IPS-20b (cell line): ENCODE data around the gene IGSF23.

Experiments
- H3K27ac ChIP-seq: one replicate; pipeline ENCODE4 v1.5.1; 2013; ENCODE audit warnings: low read length
- H3K27me3 ChIP-seq: 2 replicates; pipeline ENCODE4 v1.6.1; 2013; ENCODE audit warnings: mild to moderate bottlenecking, low read length, inconsistent platforms; ENCODE audit not compliant: insufficient read depth
- H3K36me3 ChIP-seq: 2 replicates; pipeline ENCODE4 v1.6.1; 2013; ENCODE audit warnings: low read depth, mild to moderate bottlenecking, inconsistent platforms, low read length, moderate library complexity; ENCODE audit not compliant: insufficient read depth
- H3K4me1 ChIP-seq: 2 replicates; pipeline ENCODE4 v1.6.1; 2013; ENCODE audit warnings: mild to moderate bottlenecking, control low read depth, inconsistent platforms, low read length, moderate library complexity; ENCODE audit not compliant: insufficient read depth
- H3K4me3 ChIP-seq: 2 replicates; pipeline ENCODE4 v1.5.1; 2013; ENCODE audit warnings: mild to moderate bottlenecking, low read length, inconsistent platforms
- H3K9ac ChIP-seq: 2 replicates; pipeline ENCODE4 v1.6.1; 2013; ENCODE audit warnings: low read depth, mild to moderate bottlenecking, inconsistent platforms, low read length, moderate library complexity
- H3K9me3 ChIP-seq: 2 replicates; pipeline ENCODE4 v1.6.1; 2013; ENCODE audit warnings: mild to moderate bottlenecking, low read depth, low read length, inconsistent platforms; ENCODE audit not compliant: insufficient read depth

IGSF23 gene

GRCh38 chr19:44576843-44577565 lies 36.4 kb upstream of the IGSF23 start:
- Histone ChIP-seq H3K27ac (no peak overlapping the region), H3K4me1 (no peaks in the 10 kb centered on the region), H3K27me3 (no peaks in the 10 kb centered on the region), H3K36me3 (no peaks in the 10 kb centered on the region), H3K9me3 (no peaks in the 10 kb centered on the region), H3K9ac (no peak overlapping the region), H3K4me3 (no peak overlapping the region)

GRCh38 chr19:44577566-44577874 lies 35.8 kb upstream of the IGSF23 start:
- Histone ChIP-seq H3K9ac (no peak overlapping the region), H3K27me3 (no peaks in the 10 kb centered on the region), H3K27ac (no peak overlapping the region), H3K4me3 (no peak overlapping the region), H3K4me1 (no peaks in the 10 kb centered on the region), H3K36me3 (no peaks in the 10 kb centered on the region), H3K9me3 (no peaks in the 10 kb centered on the region)

- no peak overlapping the region for H3K4me3 ChIP-seq
- no peaks in the 10 kb centered on the region for H3K36me3 ChIP-seq
- no peaks in the 10 kb centered on the region for H3K4me1 ChIP-seq
- no peak overlapping the region for H3K9ac ChIP-seq
- H3K27ac ChIP-seq = no peak overlapping the region
- no peaks in the 10 kb centered on the region for H3K27me3 ChIP-seq
- no peaks in the 10 kb centered on the region for H3K9me3 ChIP-seq
These were observed 33.5 kb upstream of the IGSF23 start for GRCh38 chr19:44579663-44580365.

- Histone ChIP-seq H3K27ac (no peak overlapping the region), H3K9me3 (peaks cover 4% of the 10 kb centered on the region), H3K4me1 (no peaks in the 10 kb centered on the region), H3K27me3 (no peaks in the 10 kb centered on the region), H3K9ac (no peak overlapping the region), H3K36me3 (no peaks in the 10 kb centered on the region), H3K4me3 (no peak overlapping the region)
These were observed 32.9 kb upstream of the IGSF23 start for GRCh38 chr19:44580366-44580895.

GRCh38 chr19:44581288-44581687 lies 32.1 kb upstream of the IGSF23 start:
- Histone ChIP-seq H3K36me3 (no peaks in the 10 kb centered on the region), H3K4me3 (no peak overlapping the region), H3K9ac (no peak overlapping the region), H3K27me3 (no peaks in the 10 kb centered on the region), H3K27ac (no peak overlapping the region), H3K9me3 (peaks cover 5% of the 10 kb centered on the region), H3K4me1 (no peaks in the 10 kb centered on the region)

GRCh38 chr19:44582581-44583265 lies 30.6 kb upstream of the IGSF23 start:
- Histone ChIP-seq H3K36me3 (no peaks in the 10 kb centered on the region), H3K9me3 (peaks cover 5% of the 10 kb centered on the region), H3K4me1 (no peaks in the 10 kb centered on the region), H3K9ac (no peak overlapping the region), H3K27ac (no peak overlapping the region), H3K27me3 (no peaks in the 10 kb centered on the region), H3K4me3 (no peak overlapping the region)

GRCh38 chr19:44585371-44586133 lies 27.8 kb upstream of the IGSF23 start:
- Histone ChIP-seq H3K4me1 (no peaks in the 10 kb centered on the region; the same call in 1 of the 2 replicates), H3K4me3 (no peak overlapping the region), H3K27me3 (no peaks in the 10 kb centered on the region), H3K9me3 (peaks cover 5% of the 10 kb centered on the region), H3K36me3 (no peaks in the 10 kb centered on the region), H3K27ac (no peak overlapping the region), H3K9ac (no peak overlapping the region)

GRCh38 chr19:44587963-44588770 lies 25.2 kb upstream of the IGSF23 start:
- Histone ChIP-seq H3K4me1 (no peaks in the 10 kb centered on the region; the same call in 1 of the 2 replicates), H3K9me3 (peaks cover 5% of the 10 kb centered on the region), H3K9ac (no peak overlapping the region), H3K4me3 (no peak overlapping the region), H3K27ac (no peak overlapping the region), H3K36me3 (no peaks in the 10 kb centered on the region), H3K27me3 (no peaks in the 10 kb centered on the region)

- H3K9ac ChIP-seq = no peak overlapping the region
These were observed 24.6 kb upstream of the IGSF23 start for GRCh38 chr19:44588771-44589112.

GRCh38 chr19:44590245-44591059 lies 22.9 kb upstream of the IGSF23 start:
- peaks cover 4% of the 10 kb centered on the region for H3K4me1 ChIP-seq
- H3K36me3 ChIP-seq = no peaks in the 10 kb centered on the region
- no peak overlapping the region for H3K4me3 ChIP-seq
- no peak overlapping the region for H3K9ac ChIP-seq
- no peak overlapping the region for H3K27ac ChIP-seq
- no peaks in the 10 kb centered on the region for H3K27me3 ChIP-seq
- H3K9me3 ChIP-seq = peaks cover under 1% of the 10 kb centered on the region

More at GRCh38 chr19:44588771-44589112, 24.6 kb upstream of the IGSF23 start:
- H3K27me3 ChIP-seq = no peaks in the 10 kb centered on the region
- no peak overlapping the region for H3K4me3 ChIP-seq
- no peak overlapping the region for H3K27ac ChIP-seq
- peaks cover 5% of the 10 kb centered on the region for H3K9me3 ChIP-seq
- no peaks in the 10 kb centered on the region for H3K36me3 ChIP-seq
- peaks cover 2% of the 10 kb centered on the region for H3K4me1 ChIP-seq
